ENCODE data around the gene MPO.
A peak's percentile ranks its signal among the peaks of the same experiment; 100 is the strongest.

MPO gene, protein sequence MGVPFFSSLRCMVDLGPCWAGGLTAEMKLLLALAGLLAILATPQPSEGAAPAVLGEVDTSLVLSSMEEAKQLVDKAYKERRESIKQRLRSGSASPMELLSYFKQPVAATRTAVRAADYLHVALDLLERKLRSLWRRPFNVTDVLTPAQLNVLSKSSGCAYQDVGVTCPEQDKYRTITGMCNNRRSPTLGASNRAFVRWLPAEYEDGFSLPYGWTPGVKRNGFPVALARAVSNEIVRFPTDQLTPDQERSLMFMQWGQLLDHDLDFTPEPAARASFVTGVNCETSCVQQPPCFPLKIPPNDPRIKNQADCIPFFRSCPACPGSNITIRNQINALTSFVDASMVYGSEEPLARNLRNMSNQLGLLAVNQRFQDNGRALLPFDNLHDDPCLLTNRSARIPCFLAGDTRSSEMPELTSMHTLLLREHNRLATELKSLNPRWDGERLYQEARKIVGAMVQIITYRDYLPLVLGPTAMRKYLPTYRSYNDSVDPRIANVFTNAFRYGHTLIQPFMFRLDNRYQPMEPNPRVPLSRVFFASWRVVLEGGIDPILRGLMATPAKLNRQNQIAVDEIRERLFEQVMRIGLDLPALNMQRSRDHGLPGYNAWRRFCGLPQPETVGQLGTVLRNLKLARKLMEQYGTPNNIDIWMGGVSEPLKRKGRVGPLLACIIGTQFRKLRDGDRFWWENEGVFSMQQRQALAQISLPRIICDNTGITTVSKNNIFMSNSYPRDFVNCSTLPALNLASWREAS

DNA sequence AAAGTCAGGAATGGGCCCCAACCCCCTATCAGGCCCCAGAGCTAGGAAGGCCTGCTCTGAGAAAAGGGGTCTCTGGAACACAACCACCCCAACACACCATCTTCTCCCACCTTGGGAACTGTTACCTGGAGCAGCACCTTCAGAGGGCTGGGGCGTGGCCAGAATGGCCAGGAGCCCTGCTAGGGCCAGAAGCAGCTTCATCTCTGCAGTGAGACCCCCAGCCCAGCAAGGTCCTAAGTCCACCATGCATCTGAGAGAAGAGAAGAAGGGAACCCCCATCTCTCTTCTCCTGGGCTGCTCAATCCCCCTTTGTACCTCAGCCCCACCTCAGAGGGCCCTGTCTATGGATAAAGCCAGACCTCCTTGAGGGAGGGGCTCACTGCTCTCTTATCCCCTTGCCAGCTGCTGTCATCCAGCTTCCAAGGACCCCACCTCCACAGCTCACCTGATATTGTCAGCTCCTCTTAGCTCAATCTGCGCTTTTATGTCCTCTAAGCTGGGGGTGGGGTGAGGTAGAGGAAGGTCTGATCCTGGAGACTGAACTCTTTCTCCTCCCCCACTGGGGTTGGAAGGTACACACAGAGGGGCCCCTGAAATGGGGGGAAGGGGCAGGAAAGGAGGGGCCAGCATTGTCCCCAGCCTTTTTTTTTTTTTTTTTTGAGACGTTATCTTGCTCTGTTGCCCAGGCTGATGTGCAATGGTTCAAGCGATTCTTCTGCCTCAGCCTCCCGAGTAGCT is at the start of gene MPO:
TSS of gene MPO (minus strand) at position 456 of the 738 bp plus-strand sequence. CDS start at position 279, 177 bp downstream.
- no peak for DNase-seq

DNA sequence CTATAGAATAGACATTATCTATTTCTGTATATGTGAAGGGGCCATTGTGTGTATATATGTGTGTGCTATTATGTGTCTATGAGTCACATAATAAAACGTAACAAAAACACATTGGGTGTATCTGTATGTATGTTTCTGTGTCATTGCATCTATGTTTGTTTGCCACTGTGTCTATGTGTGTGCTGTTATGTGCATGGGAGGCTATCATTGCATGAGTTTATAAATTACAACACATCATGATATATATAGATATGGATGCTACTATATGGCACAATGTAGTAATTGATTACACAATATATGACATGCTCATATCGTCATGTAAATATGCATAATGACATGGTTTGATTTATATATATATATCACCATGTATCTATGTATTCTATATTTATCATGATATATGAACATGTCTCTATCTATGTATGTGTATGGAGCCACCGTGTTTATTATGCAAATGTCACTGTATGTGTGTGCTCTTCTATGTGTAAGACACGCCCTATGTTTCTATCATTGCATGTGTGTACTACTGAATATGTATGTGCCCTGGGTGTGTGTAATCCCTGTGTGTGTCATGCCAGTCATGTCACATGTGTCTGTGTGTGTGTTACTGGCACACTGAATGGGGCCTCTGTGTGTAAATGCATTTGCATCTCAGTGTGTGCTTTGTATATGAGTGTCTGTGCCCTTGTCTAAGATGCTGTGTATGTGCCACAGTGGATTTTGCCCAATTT is 49.2 kb upstream of the MPO start:
- peak; percentile 76 for DNase-seq

DNA sequence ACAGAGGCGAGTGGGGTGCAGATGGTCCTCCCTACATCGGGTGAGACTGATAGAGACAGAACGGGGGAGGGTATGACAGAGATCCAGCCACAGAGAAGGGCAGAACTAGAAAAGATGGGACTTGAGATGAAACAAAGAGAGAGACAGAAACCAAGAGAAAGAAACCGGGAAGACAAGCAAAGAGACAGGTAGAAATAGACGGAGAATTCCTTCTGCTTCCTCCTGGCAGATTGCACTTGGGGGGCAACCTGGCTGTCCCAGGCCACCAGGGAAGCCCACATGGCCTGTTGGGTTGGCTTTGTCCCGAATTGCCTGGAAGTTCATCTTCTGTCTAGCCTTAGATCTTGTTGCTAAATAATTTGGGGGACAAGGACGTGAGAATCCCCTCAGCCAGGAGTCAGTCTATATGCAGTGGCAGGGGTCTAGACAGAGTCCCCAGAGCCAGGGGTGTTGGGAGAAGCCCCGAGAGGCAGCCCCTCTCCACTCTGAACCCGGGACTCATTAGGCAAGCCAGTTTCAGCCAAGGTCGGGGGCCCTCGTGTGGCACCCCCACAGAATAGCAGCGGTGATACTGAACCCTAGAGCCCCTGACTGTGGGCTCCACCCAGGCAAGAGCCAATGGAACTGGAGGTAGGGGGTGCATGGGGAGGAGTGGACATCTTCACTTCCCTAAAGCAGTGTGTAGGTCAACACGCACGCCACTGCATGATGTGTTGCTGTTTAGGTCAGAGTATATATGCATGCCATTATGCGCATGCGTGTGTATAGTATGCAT is 48.5 kb upstream of the MPO start:
- DNase-seq: peak; percentile 94

DNA sequence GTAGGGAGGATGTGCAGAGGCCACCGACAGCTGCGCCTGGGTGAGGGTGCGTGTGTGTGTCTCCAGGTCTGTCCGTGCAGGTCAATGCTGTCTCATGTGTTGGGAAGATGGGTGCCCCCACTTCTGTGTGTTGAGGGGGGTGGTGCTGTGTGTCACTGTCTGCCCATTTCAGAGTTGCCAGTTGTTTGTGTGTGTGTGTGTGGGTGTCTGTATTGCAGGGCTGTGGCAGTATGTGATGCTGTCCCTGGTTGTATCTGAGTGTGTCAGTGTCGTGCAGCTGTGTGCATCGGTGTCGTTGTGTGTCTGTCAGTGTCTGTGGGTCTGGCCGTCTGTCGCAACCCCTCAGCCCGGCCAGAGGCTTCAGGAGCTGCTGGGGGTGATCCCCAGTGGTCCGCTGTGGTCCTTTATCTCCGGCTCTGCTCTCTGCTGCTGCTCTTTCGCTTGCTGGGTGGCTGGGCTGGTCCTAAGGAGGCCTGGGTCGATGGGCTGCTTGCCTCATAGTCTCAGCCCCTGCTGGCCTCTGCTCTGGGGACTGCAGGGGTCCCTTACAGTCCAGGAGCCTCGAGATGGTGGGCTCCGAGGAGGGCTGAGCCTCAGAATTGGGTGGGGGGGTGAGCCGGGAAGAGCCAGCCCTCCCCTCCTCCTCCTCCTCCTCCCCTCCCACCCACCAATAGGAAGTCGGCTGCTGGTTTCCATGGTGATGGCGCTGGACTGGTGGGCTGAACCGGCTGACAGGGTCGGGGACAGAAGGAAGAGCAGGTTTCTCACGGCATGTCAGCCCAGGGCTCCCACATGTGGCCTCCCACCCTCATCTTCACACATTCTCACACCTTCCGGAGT is 47.7 kb upstream of the MPO start, which contains the start of gene TSPOAP1:
TSS of gene TSPOAP1 (minus strand) at position 601 of the 840 bp plus-strand sequence. CDS start 875 bp downstream, outside the sequence.
- DNase-seq: peak; percentile 92

DNA sequence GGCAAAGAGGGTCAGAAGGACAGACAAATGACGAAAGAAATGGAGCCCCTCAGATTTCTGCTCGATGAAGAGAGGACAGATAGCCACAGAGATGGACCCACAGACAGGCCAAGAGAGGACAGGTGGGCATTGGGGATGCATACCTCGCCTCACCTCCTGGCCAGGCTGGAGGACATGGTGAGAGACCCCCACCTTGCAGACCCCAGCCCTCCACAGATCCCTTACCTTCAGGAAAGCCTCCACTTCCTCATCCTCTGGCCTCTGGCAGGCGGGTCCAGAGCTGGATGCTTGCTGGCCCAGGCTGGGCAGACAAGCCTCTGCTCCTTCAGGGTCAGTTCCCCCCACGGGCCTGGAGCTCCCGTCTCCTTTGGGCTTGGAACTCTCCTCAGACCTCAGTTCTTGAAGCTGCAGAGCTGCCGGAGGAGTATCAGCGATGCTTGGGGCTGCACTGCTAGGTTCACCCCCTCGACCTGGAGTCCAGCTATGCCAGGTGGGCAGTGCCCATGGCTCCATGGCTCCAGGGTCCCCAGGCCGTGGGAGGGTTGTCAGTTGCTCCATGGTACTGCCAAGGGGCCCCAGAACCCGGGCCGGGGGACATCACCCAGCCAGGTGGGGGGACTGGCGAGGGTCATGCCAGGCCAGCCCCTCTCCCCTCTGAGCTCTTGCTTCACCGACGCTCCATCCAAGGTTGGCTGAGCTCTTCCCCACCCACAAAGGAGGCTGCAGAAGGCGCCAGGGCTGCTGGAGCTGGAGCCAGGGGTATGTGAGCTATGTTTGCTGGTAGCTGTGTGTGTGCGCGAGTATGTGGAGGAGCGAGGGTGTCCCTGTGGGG is 46.8 kb upstream of the MPO start:
- DNase-seq: no peak

DNA sequence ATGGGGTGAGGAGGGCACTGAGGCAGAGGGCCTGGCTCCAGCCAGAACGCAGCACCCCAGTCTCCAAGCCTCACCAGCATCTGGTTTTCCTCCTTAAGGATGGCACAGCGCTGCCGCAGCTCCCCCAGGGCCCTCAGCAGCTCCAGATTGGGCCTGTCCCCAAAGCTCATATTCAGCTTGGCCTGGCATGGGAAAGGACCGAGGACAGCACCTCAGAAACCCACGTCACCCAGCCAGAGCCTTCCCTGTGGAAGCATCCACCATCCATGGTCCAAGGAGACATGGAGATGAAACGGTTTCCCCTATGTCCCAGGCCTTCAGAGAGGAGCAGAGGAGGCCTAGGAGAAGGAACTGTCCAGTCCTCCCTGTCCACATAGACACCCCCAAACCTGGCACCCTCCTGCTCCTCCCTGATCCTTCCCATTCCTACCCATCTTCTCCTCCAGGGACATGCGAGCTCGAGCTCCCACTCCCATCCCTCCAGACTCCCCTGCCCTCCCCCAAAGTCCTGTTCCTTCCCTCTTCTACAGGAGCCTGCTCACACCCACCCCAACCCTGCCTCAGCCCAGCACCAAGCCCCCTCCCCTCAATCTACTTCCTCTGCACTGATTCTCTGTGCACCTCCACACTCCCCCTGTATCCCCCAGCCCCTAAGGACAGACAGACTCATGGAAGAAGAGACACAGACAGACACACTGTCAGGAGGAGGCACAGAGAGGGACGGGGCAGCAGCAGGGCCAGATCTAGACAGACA is 46.1 kb upstream of the MPO start:
- no peak for DNase-seq

DNA sequence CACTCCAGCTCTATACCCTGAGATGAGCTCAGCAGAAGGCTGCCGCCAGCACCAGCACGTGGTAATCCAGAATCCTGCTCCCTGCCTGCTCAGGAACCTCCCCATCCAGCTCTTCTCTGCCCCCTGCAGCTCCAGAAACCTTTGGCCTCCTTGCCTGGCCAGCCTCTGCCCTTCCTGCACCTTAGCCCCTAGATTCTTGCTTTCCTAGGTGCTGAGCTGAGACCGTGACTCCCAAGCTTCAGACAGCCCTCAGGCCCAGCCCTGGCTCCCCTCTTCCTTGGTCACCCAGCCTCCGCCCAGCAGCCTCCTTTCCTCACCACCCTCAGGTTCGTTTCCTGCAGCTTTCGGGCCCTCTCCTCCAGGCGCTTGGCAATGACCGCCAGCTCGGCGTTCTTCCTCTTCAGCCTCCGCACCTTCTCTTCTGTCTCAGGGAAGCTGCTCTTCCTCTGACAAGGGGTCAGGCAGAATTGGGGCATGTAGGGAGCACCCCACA is 45.3 kb upstream of the MPO start:
- no peak for DNase-seq

DNA sequence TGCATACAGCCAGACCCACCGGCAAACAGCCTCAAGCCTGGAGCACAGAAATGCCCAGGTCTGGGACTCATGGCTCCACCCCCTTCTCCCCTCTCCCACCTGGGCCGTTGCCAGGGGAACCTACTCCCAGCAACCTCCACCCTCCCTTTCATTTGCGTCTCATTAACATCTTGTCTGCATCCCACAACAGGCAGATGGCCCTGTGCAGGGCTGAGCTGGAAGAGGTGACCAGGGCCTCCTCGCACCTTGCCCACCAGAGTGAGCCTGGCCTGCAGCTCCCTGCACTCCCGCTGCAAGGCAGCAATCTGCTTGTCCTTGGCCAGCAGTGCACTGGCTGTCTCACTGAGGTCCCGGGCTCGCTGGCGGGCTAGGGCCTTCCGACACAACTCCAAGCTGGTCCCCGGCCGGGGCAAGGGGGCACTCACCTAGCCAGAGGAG is 44.6 kb upstream of the MPO start:
- no peak for DNase-seq

DNA sequence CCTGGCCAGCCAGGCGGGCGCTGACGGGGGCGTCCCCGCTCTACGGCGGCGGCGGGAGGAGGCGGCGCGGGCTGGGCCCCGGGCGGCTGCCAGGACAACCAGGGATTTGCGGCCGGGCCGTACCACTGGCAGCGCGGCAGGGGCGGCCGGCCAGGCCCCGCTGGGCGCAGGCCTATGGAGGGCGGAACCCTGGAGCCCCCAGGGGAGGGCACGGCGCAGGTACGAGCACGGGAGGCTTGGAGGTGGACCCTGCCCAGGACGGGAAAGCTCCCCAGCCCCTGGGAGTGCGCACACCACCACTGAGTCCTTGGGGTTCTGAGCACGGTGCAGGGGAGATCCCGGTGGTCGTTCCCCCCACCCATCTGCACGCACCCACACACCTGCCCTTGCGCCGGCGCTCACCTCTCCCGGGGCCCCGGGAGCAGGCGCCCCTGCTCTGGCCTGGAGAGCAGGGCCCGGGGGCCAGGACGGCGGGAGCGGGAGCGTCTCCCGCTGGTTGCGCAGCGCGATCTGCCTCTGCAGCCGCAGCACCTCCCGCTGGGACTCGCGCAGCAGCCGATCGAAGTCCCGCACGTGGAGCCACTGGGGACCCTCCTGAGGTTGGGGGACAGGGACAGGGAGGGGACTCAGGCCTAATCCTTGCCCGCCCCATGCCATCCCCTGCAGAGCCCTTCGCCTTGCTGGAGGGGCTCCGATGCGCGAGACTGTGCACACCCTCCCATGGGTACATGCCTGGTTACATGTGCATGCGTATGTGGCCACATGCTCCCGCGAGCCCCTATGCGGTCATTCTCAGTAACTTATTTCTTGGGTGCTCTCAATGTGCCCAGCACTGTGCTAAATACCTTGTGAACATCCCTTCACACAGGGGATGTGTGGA is 43.9 kb upstream of the MPO start:
- no peak for DNase-seq

DNA sequence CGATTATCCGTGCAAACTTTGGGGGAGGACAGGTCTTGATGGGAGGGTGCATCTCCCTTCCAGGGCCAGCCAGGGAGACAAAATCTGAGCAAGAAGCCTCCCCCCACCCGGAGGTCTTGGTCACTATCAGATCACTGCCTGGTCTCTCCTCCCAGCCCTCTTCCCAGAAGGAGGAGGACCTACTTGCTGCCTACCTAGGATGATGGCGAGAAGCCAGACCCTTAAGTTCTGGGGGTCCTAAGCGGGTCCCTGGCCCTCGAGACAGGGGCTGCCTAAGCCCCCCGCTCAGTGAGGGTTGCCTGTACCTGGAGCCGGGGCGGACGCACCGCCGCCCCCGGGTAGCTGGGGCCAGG is 43.3 kb upstream of the MPO start:
- DNase-seq: no peak

DNA sequence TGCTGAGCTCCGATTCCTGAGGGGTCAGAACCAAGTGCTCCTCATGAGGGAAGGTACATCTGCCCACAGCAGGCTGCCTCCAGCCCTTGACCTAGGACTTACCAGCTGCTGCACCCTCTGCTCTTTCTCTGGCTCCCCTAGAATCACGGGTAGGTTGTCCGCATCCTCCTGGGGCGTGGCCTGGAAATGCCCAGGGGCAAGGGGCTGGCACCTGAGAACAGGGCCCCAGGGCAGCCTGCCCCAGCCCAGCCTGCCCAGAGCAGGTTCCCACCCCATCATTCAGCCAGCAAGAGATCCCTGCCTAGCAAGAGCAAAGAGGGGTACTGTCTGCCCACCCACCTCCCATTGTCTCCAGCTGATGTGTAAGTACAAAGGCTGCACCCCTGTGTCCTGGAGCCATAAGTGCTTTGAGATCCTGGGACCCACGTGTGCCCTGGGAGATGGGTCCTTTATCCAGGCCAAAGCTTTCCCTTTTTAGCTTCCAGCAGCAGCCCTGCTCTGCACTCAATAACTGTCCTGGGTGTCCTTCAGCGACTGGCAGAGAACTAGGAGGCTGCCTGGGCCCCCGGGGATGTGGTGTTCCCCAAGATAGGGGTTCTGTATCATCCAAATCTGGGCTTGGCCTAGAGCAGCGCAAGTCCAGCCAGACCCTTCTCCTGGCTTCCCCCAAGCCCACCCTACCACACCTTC is 42.8 kb upstream of the MPO start:
- DNase-seq: no peak

DNA sequence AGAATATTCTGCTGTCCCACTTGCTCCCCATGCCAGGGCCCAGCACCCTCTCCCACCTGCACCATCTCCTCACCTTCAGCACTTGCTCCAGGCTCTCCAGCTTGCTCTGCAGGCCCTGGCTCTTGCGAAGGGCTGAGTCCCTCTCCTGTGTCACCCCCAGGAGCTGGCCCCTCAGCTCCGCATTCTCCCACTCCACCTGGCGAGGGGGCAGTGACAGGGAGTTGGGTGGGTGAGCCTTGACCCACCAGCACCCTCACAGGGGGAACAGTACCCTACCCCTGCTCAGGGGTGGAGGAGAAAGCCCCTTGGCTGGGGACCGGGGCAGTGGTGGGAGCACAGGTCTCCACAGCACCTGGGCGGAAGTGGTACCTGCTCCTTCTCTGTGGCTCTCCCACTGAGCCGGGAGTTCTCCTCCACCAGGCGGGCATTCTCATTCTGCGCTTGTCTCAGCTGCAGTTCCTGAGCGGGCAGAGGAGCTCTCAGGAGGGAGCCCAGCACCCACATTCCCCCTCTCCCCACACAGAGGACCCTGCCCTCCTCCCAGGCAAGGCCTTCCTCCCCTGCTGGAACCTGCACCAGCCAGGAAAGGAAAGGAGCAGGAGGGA is 41.9 kb upstream of the MPO start:
- no peak for DNase-seq

DNA sequence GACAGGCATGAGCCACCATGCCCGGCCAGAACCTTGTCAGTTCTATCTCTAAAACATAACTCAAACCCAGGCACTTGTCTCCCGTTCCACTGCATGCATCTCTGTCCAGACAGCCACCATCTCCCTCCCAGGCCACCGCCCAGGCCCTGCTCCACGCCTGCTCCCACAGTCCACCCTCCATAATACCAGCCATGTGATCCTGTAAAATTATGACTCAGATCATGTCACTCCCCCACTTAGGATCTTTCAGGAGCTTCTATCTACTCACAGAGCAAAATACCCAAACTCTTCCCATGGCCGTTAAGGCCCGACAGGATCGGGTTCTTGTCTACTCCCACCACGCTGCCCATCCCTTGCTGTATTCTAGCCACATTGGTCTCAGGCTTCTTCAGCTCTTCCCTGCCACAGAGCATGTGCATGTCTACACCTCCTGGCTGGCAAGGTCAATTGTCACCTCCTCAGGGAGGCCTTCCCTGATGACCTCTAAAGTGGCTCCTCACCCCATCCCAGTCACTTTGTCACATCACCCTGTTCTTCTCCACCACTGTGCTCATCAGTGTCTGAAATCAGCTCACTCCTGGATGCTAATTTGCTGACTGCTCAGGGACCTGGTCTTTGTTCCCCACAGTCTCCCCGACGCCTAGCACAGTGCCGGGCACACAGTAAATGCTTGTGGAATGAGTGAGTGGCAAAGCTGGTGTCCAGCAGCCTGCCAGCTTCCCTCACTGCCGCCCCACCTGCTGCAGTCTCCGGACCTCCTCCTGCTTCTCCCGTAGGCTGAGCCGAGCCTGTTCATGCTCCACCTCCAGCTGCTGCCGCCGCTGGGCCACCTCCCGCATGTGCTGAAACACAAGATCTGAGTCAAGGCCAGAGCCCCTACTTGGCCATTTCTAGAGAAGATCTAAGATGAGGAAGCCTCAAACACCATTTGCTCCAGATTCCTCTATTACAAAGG is 41.1 kb upstream of the MPO start:
- peak; percentile 1 for DNase-seq

DNA sequence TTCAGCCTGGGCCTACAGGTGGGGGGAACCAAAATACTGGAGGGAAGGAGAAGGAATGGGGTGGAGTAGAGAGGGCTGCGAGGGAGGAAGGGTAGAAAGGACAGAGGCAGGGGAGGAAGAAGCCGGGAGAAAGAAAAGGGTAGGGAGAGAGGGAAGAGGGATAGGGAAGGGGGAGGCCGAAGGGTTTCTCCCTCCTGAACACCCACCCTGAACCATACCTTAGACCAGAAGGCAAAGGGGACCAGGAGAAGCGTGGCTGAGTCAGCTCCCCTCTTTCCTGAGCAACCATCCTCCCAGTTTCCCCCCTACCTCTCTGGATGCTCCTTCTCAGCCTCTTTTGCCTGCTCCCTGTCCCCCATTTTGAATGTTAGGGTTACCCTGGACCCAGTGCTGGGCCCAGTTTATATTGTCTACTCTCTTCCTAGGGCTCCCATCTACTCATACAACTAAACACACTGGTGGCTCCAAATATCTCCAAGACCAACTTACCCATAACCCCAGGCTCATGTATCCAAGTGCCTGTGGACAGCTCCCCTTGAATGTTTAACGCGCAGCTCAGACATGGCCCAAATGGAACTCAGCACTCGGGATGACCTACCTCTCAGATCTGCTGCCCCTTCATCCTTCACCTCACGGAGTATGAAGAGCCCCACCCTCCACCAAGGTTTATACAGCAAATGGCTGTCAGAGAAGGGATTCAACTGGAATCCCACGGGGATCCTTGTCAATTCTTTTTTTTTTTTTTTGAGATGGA is 40.0 kb upstream of the MPO start:
- no peak for DNase-seq

DNA sequence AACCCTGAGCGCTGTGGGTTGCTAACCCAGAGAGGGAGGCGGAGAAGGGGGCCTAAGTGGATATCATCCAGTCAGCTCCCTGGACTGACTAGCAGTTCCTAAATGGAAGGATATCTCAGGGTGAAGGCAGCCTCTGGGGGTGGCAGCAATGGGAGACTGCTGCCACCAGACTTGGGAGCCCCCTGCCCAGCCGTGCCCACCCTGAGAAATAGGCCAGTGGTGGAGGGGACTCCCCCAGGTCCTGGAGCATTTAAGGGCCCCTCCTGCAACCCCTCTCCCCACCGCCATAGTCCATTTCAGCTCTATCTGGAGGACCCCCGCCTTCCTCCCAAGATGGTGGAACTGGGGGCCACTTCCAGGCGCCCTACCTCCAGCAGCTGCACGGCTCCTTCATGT is 39.4 kb upstream of the MPO start:
- DNase-seq: peak; percentile 1

All from stimulated activated CD4-positive, alpha-beta T cell treated with anti-CD3 and anti-CD28 coated beads, Interleukin-1b, Interleukin-23, amount 100 ng/mL, for 48 hours (primary cell).